GM23338 (cell line): Measurements from ENCODE around the gene PIAS4. TPM values are rescaled to one million over a fixed set of nuclear protein-coding genes. Genes with fewer than 3 reads are reported as not detected.

Source experiments
- ATAC-seq: fragments of 200-7000 bp; cut with Tn5 transposase; 3 replicates; pipeline ENCODE4 v1.9.1; 2020
- DNase-seq: peaks from one replicate; pipeline ENCODE4 v3.0.0-alpha.2; 2015; ENCODE audit warnings: low spot score
- H2AFZ ChIP-seq: fragments of 200-600 bp; sonication (generic); 2 replicates; pipeline ENCODE4 v1.8.0; 2016; ENCODE audit warnings: antibody characterized with exemption, mild to moderate bottlenecking, moderate library complexity
- H3F3A ChIP-seq: fragments of 200-600 bp; sonication (generic); replicated peaks from 2 replicates; pipeline ENCODE4 v1.8.0; 2017; ENCODE audit warnings: antibody characterized with exemption, mixed run types, low read depth
- H3K27ac ChIP-seq: fragments of 200-600 bp; sonication (generic); 2 replicates; pipeline ENCODE4 v1.6.1; 2016; ENCODE audit warnings: low read depth
- H3K27me3 ChIP-seq: fragments of 200-600 bp; sonication (generic); 2 replicates; pipeline ENCODE4 v1.8.0; 2016; ENCODE audit warnings: mild to moderate bottlenecking, mixed run types, moderate library complexity; ENCODE audit not compliant: insufficient read depth
- H3K36me3 ChIP-seq: fragments of 200-600 bp; sonication (generic); 2 replicates; pipeline ENCODE4 v1.8.0; 2016; ENCODE audit warnings: mild to moderate bottlenecking; ENCODE audit not compliant: insufficient read depth
- H3K4me1 ChIP-seq: fragments of 200-600 bp; sonication (generic); 2 replicates; pipeline ENCODE4 v1.8.0; 2016; ENCODE audit warnings: mild to moderate bottlenecking, moderate library complexity; ENCODE audit not compliant: insufficient read depth
- H3K4me2 ChIP-seq: fragments of 200-600 bp; sonication (generic); 2 replicates; pipeline ENCODE4 v1.7.1; 2017; ENCODE audit warnings: mixed run types
- H3K4me3 ChIP-seq: fragments of 200-600 bp; sonication (generic); 2 replicates; pipeline ENCODE4 v1.6.1; 2016; ENCODE audit warnings: mixed run types
- H3K79me2 ChIP-seq: fragments of 200-600 bp; sonication (generic); replicated peaks from 2 replicates; pipeline ENCODE4 v1.8.0; 2017; ENCODE audit warnings: mild to moderate bottlenecking; ENCODE audit not compliant: insufficient read depth
- H3K9me2 ChIP-seq: fragments of 200-600 bp; sonication (generic); 2 replicates; pipeline ENCODE4 v1.8.0; 2017; ENCODE audit not compliant: insufficient read depth
- H4K20me1 ChIP-seq: fragments of 200-600 bp; sonication (generic); replicated peaks from 2 replicates; pipeline ENCODE4 v1.8.0; 2017; ENCODE audit warnings: mild to moderate bottlenecking; ENCODE audit not compliant: insufficient read depth
- H3K27ac Mint-ChIP-seq: 2 replicates; pipeline ENCODE4 v1.8.0; 2020; ENCODE audit warnings: inconsistent platforms, mild to moderate bottlenecking, moderate library complexity, mixed read lengths
- H3K27me3 Mint-ChIP-seq: 3 replicates; pipeline ENCODE4 v1.8.0; 2022; ENCODE audit warnings: low read depth, mild to moderate bottlenecking, moderate library complexity, mixed read lengths, inconsistent platforms; ENCODE audit not compliant: insufficient read depth, poor library complexity
- H3K36me3 Mint-ChIP-seq: 3 replicates; pipeline ENCODE4 v1.8.0; 2021; ENCODE audit warnings: low read depth, mild to moderate bottlenecking, inconsistent platforms, moderate library complexity, mixed read lengths
- H3K4me1 Mint-ChIP-seq: 3 replicates; pipeline ENCODE4 v1.8.0; 2020; ENCODE audit warnings: mild to moderate bottlenecking, inconsistent platforms, mixed read lengths
- H3K4me3 Mint-ChIP-seq: 3 replicates; pipeline ENCODE4 v1.8.0; 2021; ENCODE audit warnings: moderate library complexity, mild to moderate bottlenecking, inconsistent platforms, mixed read lengths
- H3K9me3 Mint-ChIP-seq: 3 replicates; pipeline ENCODE4 v1.8.0; 2020; ENCODE audit warnings: moderate library complexity, mild to moderate bottlenecking, inconsistent platforms, mixed read lengths
- CREB1 ChIP-seq: fragments of 250-450 bp; sonication (Bioruptor Pico); IDR thresholded peaks from 2 replicates; pipeline ENCODE4 v1.5.0; 2020; ENCODE audit warnings: low read depth, mild to moderate bottlenecking, moderate library complexity
- CTCF ChIP-seq, 2 experiments: fragments of 200-600 bp in 1 of 2; sonication (generic) in 1 of 2; conservative IDR thresholded peaks; 2 replicates each; pipeline versions ENCODE4 v1.5.1 to v1.6.1; 2016 to 2017; ENCODE audit warnings: antibody characterized with exemption in 2 of 2, low read depth in 2 of 2, mild to moderate bottlenecking in 2 of 2, moderate library complexity in 1 of 2
- ETS1 ChIP-seq: IDR thresholded peaks from 2 replicates; pipeline ENCODE4 v1.6.1; 2016; ENCODE audit warnings: antibody characterized with exemption
- EZH2 ChIP-seq: fragments of 200-600 bp; sonication (generic); IDR thresholded peaks from one replicate; pipeline ENCODE4 v1.8.0; 2017; ENCODE audit warnings: antibody characterized with exemption, mild to moderate bottlenecking, low read depth; ENCODE audit not compliant: unreplicated experiment
- POLR2AphosphoS5 ChIP-seq: IDR thresholded peaks from 2 replicates; pipeline ENCODE4 v1.6.1; 2016; ENCODE audit warnings: antibody characterized with exemption, low read depth
- REST ChIP-seq: IDR thresholded peaks from one replicate; pipeline ENCODE4 v1.6.1; 2018; ENCODE audit warnings: antibody characterized with exemption; ENCODE audit not compliant: unreplicated experiment
- polyA plus RNA-seq: library from polyadenylated mRNA; unstranded; fragments of >200 nt; fragmentation: Nextera tagmentation; extraction: Ambion mirVana; gene quantifications from 2 replicates; pipeline ENCODE4 v1.2.1, GENCODE V29; 2016
- total RNA-seq: library from RNA; depleted of rRNA; stranded (reverse); fragments of >200 nt; shearing (Covaris generic); gene quantifications from 2 replicates; pipeline ENCODE4 v1.2.3, GENCODE V29; 2014

Gene PIAS4
- total and polyA plus RNA-seq, 2 experiments from 2014 or later: 17.0 to 48.4 TPM

- TF ChIP-seq REST (no peak), ETS1 (no peak), CREB1 (CRISPR knock-in tag) (no peak), EZH2 (no peak)
Observed at GRCh38 chr19:4038661-4039423, 31.3 kb downstream of the PIAS4 start (continued).

GRCh38 chr19:4042064-4042730 lies 34.7 kb downstream of the PIAS4 start:
- peaks cover 16% of the 10 kb centered on the region for H3K36me3 Mint-ChIP-seq
- no peak overlapping the region for H3K27ac ChIP-seq
- peaks cover 9% of the 10 kb centered on the region for H3K4me1 Mint-ChIP-seq
- no peak for TF ChIP-seq REST
- no peak for TF ChIP-seq CTCF (conservative IDR thresholded peaks at IDR 0.05; ENCODE audit: low read depth in 2 of 2)
- TF ChIP-seq POLR2AphosphoS5: no peak
- no peak for TF ChIP-seq ETS1

More at GRCh38 chr19:4042064-4042730, 34.7 kb downstream of the PIAS4 start:
- H4K20me1 ChIP-seq: peaks cover 12% of the 10 kb centered on the region
- H2AFZ ChIP-seq: no peak overlapping the region
- DNase-seq (no peak), ATAC-seq (no peak; the same call in 2 of the 3 replicates)
- peaks cover 14% of the 10 kb centered on the region for H3K4me1 ChIP-seq
- no peak overlapping the region for H3K4me2 ChIP-seq
- no peaks in the 10 kb centered on the region; the same call in 1 of the 2 replicates for H3K79me2 ChIP-seq
- no peaks in the 10 kb centered on the region for H3K9me2 ChIP-seq
- H3K27me3 Mint-ChIP-seq: peaks cover 16% of the 10 kb centered on the region
- H3F3A ChIP-seq: 0 out of 2 replicates have a peak, but pooled peaks cover 10% of the 10 kb centered on the region
- H3K9me3 Mint-ChIP-seq: no peaks in the 10 kb centered on the region; the same call in 2 of the 3 replicates
- no peaks in the 10 kb centered on the region for H3K27me3 ChIP-seq
- H3K4me3 Mint-ChIP-seq: no peak overlapping the region
- no peak overlapping the region for H3K4me3 ChIP-seq
- no peaks in the 10 kb centered on the region for H3K36me3 ChIP-seq
- no peak overlapping the region for H3K27ac Mint-ChIP-seq
